Right kidney (tissue), 1 donor: ENCODE data around the gene NCKAP5.

Experiments
- DNase-seq: peaks from one replicate; pipeline ENCODE4 v3.0.0-alpha.2; 2016

The NCKAP5 gene

GRCh38 chr2:133326652-133327397 is 241.4 kb downstream of the NCKAP5 start:
- no peak for DNase-seq

GRCh38 chr2:133324150-133324561 is 244.1 kb downstream of the NCKAP5 start:
- no peak for DNase-seq

GRCh38 chr2:133322909-133323308 is 245.4 kb downstream of the NCKAP5 start:
- no peak for DNase-seq

GRCh38 chr2:133317178-133317577 is 251.1 kb downstream of the NCKAP5 start:
- DNase-seq, result no peak

- DNase-seq, result no peak
Measured at GRCh38 chr2:133316557-133316956, 251.7 kb downstream of the NCKAP5 start.

DNA sequence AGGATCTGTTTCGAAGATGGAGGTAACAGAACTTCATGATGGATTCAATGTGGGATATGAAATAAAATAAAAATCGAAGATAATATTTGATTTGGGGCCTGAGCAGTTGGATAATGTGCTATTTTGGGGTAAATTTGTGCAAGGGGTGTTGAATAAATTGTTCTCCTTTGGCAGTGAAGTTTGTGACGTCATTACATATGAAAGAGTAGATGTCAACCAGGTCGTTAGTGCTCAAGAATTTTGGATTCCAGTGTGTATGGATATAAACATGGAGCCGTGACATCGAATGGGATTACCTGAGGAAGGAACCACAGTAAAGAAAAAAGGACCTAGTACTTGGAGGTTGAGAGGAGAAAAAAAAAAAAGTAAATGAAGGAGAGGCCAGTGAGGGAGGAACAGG is 253.0 kb downstream of the NCKAP5 start:
- DNase-seq, result no peak

DNA sequence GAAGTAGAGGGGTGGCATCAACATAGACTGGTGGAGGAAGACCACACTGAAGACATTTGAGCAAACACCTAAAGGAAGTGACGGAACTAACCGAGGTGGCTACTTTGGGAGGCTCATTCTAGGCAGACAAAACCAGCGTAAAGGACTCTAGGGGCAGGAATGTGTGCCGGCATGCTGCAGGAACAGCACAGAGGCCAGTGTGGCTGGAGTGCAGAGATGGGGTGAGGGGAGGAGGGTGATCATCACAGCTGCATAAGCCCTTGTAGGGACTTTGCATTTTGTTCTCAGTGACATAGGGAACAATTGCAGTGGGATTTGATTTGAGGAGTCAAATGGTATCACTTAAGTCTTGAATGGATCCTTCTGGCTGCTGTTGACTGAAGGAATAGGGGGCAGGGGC is 253.5 kb downstream of the NCKAP5 start:
- no peak for DNase-seq

GRCh38 chr2:133312038-133312729 is 256.1 kb downstream of the NCKAP5 start:
- no peak for DNase-seq

GRCh38 chr2:133306236-133306635 is 262.0 kb downstream of the NCKAP5 start:
- DNase-seq, result no peak

DNA sequence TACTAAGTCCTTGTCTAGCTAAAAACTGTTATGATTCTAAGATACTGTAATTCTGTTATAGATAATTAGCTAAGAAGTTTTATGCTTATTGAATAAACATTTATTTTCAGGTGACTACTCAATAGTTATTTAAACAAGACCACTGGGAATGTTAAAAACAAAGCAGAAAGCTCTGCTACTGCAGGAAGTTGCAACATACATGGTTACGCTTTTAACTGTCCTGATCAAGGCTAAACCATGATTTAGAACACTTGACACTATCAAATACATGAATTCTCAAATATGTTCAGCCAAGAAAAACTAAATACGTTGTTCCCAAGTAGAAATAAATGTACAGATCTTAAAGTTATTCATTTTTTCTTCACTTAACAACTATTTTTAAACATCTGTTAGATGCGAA is 263.9 kb downstream of the NCKAP5 start:
- no peak for DNase-seq

- DNase-seq, result no peak
Measured at GRCh38 chr2:133303150-133303549, 265.1 kb downstream of the NCKAP5 start.

GRCh38 chr2:133296401-133296800 is 271.9 kb downstream of the NCKAP5 start:
- DNase-seq, result no peak

DNA sequence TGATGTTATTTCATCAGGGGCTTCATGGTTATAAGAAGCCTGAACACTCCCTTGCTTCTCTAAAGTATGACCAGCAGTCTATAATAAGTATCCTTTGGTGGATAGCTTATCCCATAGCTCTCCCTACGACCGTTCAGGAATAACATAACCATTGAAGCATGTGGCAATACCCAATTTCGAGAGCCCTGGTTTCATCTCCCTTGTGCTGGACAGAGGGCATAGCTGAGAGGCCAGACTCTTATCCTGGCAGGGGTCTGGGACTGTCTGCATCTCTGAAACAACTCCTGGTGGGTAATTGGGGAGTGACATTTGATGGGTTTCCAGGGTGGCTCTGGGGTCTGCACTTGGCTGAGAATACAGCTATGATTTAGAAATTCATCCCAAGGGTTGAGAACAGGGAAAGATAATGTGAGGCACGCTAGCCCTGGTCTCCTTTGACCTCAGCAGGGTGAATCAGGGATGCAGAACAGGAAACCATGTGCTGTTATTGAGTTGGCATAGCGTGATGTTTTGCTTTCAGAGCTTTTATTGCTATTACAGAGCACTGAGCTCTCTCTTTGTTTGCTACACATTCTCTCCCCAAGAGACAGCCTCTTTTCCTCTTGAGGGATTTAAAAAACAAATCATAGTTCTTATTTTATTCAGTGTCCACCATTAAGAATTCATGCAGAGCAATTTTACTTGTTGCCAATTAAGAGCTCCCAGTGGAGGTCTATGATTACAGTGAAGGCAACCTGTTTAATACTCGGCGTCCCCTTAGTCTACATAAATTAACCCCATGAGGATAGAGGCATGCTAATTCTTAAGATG is 274.5 kb downstream of the NCKAP5 start:
- no peak for DNase-seq

DNA sequence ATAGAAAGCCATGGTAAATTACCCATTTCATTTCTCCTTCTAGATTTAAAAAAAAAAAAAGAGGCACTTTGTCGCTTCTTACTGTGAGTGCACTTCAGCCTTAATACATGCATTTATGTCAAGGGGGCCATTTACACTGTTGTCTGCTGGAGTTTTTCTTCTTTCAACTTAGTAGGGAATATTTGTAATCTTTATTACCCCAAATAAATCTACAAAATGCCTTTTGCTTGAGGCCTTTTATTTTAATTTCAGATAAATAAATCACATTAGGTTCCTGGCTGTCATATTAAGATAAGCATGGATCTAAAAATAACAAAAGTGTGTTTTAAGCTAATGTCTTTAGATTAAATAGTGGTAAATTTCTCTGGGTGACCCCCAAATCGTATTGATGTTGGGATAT is 276.0 kb downstream of the NCKAP5 start:
- DNase-seq, result no peak

DNA sequence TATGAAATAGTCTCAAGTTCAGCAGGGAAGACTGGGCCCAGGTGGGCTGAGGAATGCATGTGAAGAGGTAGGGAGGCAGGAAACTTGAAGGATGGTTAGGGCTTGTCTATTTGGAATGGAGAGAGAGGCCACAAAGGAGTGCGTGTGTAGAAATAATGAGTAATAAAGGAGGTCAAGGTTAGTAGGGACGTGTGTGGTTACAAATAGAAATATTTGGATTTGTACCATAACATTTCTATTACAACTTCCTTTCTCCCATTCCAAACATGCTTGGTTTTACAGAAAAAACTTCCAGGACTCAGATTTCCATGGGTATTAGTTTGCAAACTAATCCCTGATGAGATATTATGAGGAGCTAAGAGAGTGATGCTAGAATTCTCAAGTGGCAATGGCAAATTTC is 280.6 kb downstream of the NCKAP5 start:
- DNase-seq, result no peak

GRCh38 chr2:133286326-133286922 is 281.8 kb downstream of the NCKAP5 start:
- no peak for DNase-seq

GRCh38 chr2:133273031-133273430 is 295.2 kb downstream of the NCKAP5 start:
- no peak for DNase-seq

- DNase-seq, result no peak
Measured at GRCh38 chr2:133271105-133271504, 297.2 kb downstream of the NCKAP5 start.

DNA sequence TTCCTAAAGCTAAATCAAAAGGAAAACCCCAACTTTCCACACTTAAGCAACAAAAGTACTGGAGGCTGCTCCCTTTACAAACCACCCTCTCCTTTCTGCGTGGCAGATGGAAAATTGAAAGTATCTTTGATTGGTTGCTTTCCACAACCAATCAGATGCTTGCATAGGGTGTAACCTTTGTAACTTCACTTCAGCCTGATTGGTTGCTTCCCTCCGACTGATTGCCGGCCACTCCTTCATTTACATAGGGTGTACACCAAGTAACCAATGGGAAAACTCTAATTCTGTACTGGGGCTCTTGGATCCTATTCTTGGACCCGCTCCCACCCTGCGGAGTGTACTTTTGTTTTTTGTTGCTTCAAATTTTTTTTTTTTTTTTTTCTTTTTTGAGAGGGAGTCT is 297.7 kb downstream of the NCKAP5 start:
- no peak for DNase-seq

DNA sequence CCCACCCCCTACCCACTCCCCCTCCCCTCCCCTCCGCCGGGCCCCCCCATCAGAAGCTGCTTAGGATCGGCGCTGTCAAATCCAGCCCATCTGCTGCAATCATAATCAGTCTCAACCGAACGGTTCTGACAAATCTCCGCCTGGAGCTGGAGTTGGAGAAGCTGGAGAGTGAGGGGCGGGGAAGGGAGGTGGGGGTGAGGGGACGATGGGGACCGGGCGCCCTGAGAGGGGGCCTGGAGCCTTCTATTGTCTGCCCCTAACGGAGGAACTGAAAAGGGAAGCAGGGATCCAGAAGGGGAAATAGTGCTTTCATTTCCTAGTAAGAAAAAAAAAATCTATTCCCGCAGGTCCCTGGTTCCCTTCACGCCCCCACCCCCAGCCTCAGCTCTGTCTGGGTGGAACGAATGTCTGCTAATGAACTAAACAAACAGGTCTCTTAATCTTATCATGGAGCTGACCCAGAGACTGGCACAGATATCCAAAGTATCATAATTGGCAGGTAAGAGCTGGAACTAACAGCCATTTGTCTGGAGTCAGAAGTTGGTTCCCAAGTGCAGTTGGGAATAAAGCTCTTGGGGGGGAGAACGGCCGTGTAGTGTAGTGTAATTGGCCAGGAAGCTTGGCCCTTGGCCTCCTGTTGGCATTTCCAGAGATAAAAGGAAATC is 301.2 kb downstream of the NCKAP5 start:
- peak; percentile 37 for DNase-seq

- peak; percentile 72 for DNase-seq
Measured at GRCh38 chr2:133266041-133266925, 302.0 kb downstream of the NCKAP5 start.
